Esophagus squamous epithelium (tissue), 4 donors: ENCODE data around the gene NAE1.

Source experiments
- CTCF ChIP-seq, 6 experiments: fragments of 450-650 bp in 4 of 6; fragments of 200-600 bp in 2 of 6; sonication (generic) in 2 of 6; IDR thresholded peaks; one replicate each; pipeline ENCODE4 v1.5.1; 2016 to 2019; ENCODE audit warnings: antibody characterized with exemption in 6 of 6, mild to moderate bottlenecking in 4 of 6, moderate library complexity in 4 of 6
- POLR2A ChIP-seq, 4 donors: fragments of 450-650 bp; IDR thresholded peaks; one replicate each; pipeline ENCODE4 v1.6.1; 2017; ENCODE audit warnings: antibody characterized with exemption in 4 of 4, mild to moderate bottlenecking in 4 of 4, moderate library complexity in 3 of 4

DNA sequence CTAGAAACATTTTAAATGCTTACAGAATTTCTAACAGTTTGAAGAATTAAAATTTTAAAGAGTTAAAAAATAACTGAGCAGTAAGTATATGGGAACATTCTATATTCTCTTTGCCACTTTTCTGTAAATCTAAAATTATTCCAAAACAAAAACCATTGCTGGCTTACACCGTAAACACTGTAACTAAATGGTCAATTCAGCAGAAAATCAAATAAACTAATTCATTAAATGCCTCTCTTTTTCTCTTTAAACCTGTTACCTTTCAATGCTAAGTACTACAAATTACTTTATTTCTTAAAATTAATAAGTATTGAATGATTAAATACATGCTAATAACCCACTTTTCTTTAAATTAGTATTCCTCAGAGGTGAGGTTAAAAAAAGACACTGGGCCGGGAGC is 43.3 kb downstream of the NAE1 start:
- TF ChIP-seq CTCF (IDR thresholded peaks at IDR 0.05) = no peak
- no peak for TF ChIP-seq POLR2A (IDR thresholded peaks at IDR 0.05)
